ENCODE data around the gene KRTAP1-1.
"Not testable (repeated sequence)": the region's sequence is repeated elsewhere in the genome, so short reads cannot be mapped to it uniquely, and the experiment has no call there.

Gene KRTAP1-1

GRCh38 chr17:41040783-41041571, at the start of gene KRTAP1-1:
Gene KRTAP1-1, minus strand, starts transcription at chr17:41041450. Its CDS starts 53 bp downstream, at chr17:41041397.
- not testable (repeated sequence) for H3K9me2 ChIP-seq (replicated peaks; ENCODE audit: low read depth, low read length); H3K36me3 ChIP-seq (ENCODE audit: insufficient read depth, low read length); H3K4me3 ChIP-seq (ENCODE audit: low read length, poor library complexity, severe bottlenecking); H4K20me1 ChIP-seq (ENCODE audit: insufficient read depth, low read length, poor library complexity, severe bottlenecking); H3K79me2 ChIP-seq (ENCODE audit: insufficient read depth, low read length); H2AFZ ChIP-seq (ENCODE audit: low read length); H3K9ac ChIP-seq (ENCODE audit: low read depth, low read length, poor library complexity, severe bottlenecking); H3F3A ChIP-seq (ENCODE audit: low read depth); H3K9me3 ChIP-seq (ENCODE audit: insufficient read depth, low read depth, low read length); H3K4me1 ChIP-seq (ENCODE audit: insufficient read depth, low read length, poor library complexity, severe bottlenecking); H3K4me2 ChIP-seq (ENCODE audit: low read depth, low read length, poor library complexity, severe bottlenecking)
- peaks cover 37% of the 10 kb centered on the region for H3K27me3 ChIP-seq (ENCODE audit: insufficient read depth, low read length, poor library complexity, severe bottlenecking)

- H3K4me3 ChIP-seq (ENCODE audit: low read length, poor library complexity, severe bottlenecking); H3F3A ChIP-seq (ENCODE audit: low read depth); H2AFZ ChIP-seq (ENCODE audit: low read length): not testable (repeated sequence)
Measured at GRCh38 chr17:41088760-41089352, 47.6 kb upstream of the KRTAP1-1 start.

GRCh38 chr17:41084100-41084856, 43.0 kb upstream of the KRTAP1-1 start, which contains the start of gene KRTAP4-7:
Gene KRTAP4-7, plus strand, starts transcription at chr17:41084150. Its CDS starts 57 bp downstream, at chr17:41084207.
- H3K9me3 ChIP-seq (ENCODE audit: insufficient read depth, low read depth, low read length); H3K4me1 ChIP-seq (ENCODE audit: insufficient read depth, low read length, poor library complexity, severe bottlenecking); H3K4me2 ChIP-seq (ENCODE audit: low read depth, low read length, poor library complexity, severe bottlenecking); H3K9ac ChIP-seq (ENCODE audit: low read depth, low read length, poor library complexity, severe bottlenecking); H2AFZ ChIP-seq (ENCODE audit: low read length); H3K4me3 ChIP-seq (ENCODE audit: low read length, poor library complexity, severe bottlenecking); H3K9me2 ChIP-seq (replicated peaks; ENCODE audit: low read depth, low read length); H3F3A ChIP-seq (ENCODE audit: low read depth); H3K36me3 ChIP-seq (ENCODE audit: insufficient read depth, low read length); H3K27me3 ChIP-seq (ENCODE audit: insufficient read depth, low read length, poor library complexity, severe bottlenecking); H4K20me1 ChIP-seq (ENCODE audit: insufficient read depth, low read length, poor library complexity, severe bottlenecking); H3K79me2 ChIP-seq (ENCODE audit: insufficient read depth, low read length): not testable (repeated sequence)

More at GRCh38 chr17:41088760-41089352, 47.6 kb upstream of the KRTAP1-1 start:
- H3K36me3 ChIP-seq (ENCODE audit: insufficient read depth, low read length); H3K9me3 ChIP-seq (ENCODE audit: insufficient read depth, low read depth, low read length); H3K4me1 ChIP-seq (ENCODE audit: insufficient read depth, low read length, poor library complexity, severe bottlenecking); H3K79me2 ChIP-seq (ENCODE audit: insufficient read depth, low read length); H3K4me2 ChIP-seq (ENCODE audit: low read depth, low read length, poor library complexity, severe bottlenecking); H4K20me1 ChIP-seq (ENCODE audit: insufficient read depth, low read length, poor library complexity, severe bottlenecking); H3K9me2 ChIP-seq (replicated peaks; ENCODE audit: low read depth, low read length); H3K9ac ChIP-seq (ENCODE audit: low read depth, low read length, poor library complexity, severe bottlenecking); H3K27me3 ChIP-seq (ENCODE audit: insufficient read depth, low read length, poor library complexity, severe bottlenecking): not testable (repeated sequence)

- H3K9ac ChIP-seq (ENCODE audit: low read depth, low read length, poor library complexity, severe bottlenecking); H4K20me1 ChIP-seq (ENCODE audit: insufficient read depth, low read length, poor library complexity, severe bottlenecking); H3K36me3 ChIP-seq (ENCODE audit: insufficient read depth, low read length); H3K4me3 ChIP-seq (ENCODE audit: low read length, poor library complexity, severe bottlenecking); H3F3A ChIP-seq (ENCODE audit: low read depth); H3K9me3 ChIP-seq (ENCODE audit: insufficient read depth, low read depth, low read length); H3K27me3 ChIP-seq (ENCODE audit: insufficient read depth, low read length, poor library complexity, severe bottlenecking); H3K9me2 ChIP-seq (replicated peaks; ENCODE audit: low read depth, low read length); H3K79me2 ChIP-seq (ENCODE audit: insufficient read depth, low read length); H2AFZ ChIP-seq (ENCODE audit: low read length); H3K4me1 ChIP-seq (ENCODE audit: insufficient read depth, low read length, poor library complexity, severe bottlenecking); H3K4me2 ChIP-seq (ENCODE audit: low read depth, low read length, poor library complexity, severe bottlenecking): not testable (repeated sequence)
Measured at GRCh38 chr17:41083427-41083826, 42.2 kb upstream of the KRTAP1-1 start.

GRCh38 chr17:41082626-41083025, 41.4 kb upstream of the KRTAP1-1 start:
- Histone ChIP-seq H3K4me2 (ENCODE audit: low read depth, low read length, poor library complexity, severe bottlenecking) (no peak overlapping the region), H3K36me3 (ENCODE audit: insufficient read depth, low read length) (no peaks in the 10 kb centered on the region), H3K9me3 (ENCODE audit: insufficient read depth, low read depth, low read length) (no peaks in the 10 kb centered on the region), H3K4me3 (ENCODE audit: low read length, poor library complexity, severe bottlenecking) (no peak overlapping the region), H2AFZ (ENCODE audit: low read length) (no peak overlapping the region), H3K4me1 (ENCODE audit: insufficient read depth, low read length, poor library complexity, severe bottlenecking) (no peaks in the 10 kb centered on the region), H4K20me1 (ENCODE audit: insufficient read depth, low read length, poor library complexity, severe bottlenecking) (no peaks in the 10 kb centered on the region), H3K9ac (ENCODE audit: low read depth, low read length, poor library complexity, severe bottlenecking) (no peak overlapping the region), H3K79me2 (ENCODE audit: insufficient read depth, low read length) (no peaks in the 10 kb centered on the region), H3K27me3 (ENCODE audit: insufficient read depth, low read length, poor library complexity, severe bottlenecking) (no peaks in the 10 kb centered on the region), H3K9me2 (replicated peaks; ENCODE audit: low read depth, low read length) (no peaks in the 10 kb centered on the region), H3F3A (ENCODE audit: low read depth) (no peaks in the 10 kb centered on the region)
- TF ChIP-seq EZH2phosphoT487 (IDR thresholded peaks at IDR 0.05; ENCODE audit: borderline replicate concordance), result no peak

All from Loucy (cell line).